Stomach (tissue), 4 donors: ENCODE measurements around the gene HS2ST1.

ENCODE experiments used
- CTCF ChIP-seq, 7 experiments: fragments of 450-650 bp in 4 of 7; fragments of 200-600 bp in 3 of 7; sonication (generic) in 3 of 7; IDR thresholded peaks; one replicate each; pipeline ENCODE4 v1.5.1; 2016 to 2019; ENCODE audit warnings: antibody characterized with exemption in 7 of 7, control low read depth in 2 of 7, mild to moderate bottlenecking in 1 of 7
- EP300 ChIP-seq: sonication (generic); formaldehyde crosslinking; IDR thresholded peaks from one replicate; pipeline ENCODE4 v1.6.1; 2017; ENCODE audit warnings: antibody characterized with exemption
- POLR2A ChIP-seq, 4 donors: fragments of 450-650 bp; IDR thresholded peaks; one replicate each; pipeline ENCODE4 v1.6.1; 2016; ENCODE audit warnings: antibody characterized with exemption in 4 of 4, control low read depth in 2 of 4, mild to moderate bottlenecking in 1 of 4, moderate library complexity in 1 of 4
- POLR2AphosphoS5 ChIP-seq, 3 donors: sonication (generic); formaldehyde crosslinking; IDR thresholded peaks; one replicate each; pipeline ENCODE4 v1.6.1; 2016; ENCODE audit warnings: antibody characterized with exemption in 3 of 3

GRCh38 chr1:87104945-87105344, 190.5 kb downstream of the HS2ST1 start:
- TF ChIP-seq CTCF (IDR thresholded peaks at IDR 0.05) (no peak), POLR2AphosphoS5 (IDR thresholded peaks at IDR 0.05) (no peak), POLR2A (IDR thresholded peaks at IDR 0.05) (no peak), EP300 (no peak)
